HL-60/S4 (cell line): ENCODE results near the gene CALML5.

Experiments used
- in situ Hi-C: fragments of 300-500 bp; cut with MboI; formaldehyde crosslinking; loops from 2 replicates; pipeline ENCODE4 v1.14.3; 2022; ENCODE audit warnings: low sequenced_read_pairs

The CALML5 gene

DNA sequence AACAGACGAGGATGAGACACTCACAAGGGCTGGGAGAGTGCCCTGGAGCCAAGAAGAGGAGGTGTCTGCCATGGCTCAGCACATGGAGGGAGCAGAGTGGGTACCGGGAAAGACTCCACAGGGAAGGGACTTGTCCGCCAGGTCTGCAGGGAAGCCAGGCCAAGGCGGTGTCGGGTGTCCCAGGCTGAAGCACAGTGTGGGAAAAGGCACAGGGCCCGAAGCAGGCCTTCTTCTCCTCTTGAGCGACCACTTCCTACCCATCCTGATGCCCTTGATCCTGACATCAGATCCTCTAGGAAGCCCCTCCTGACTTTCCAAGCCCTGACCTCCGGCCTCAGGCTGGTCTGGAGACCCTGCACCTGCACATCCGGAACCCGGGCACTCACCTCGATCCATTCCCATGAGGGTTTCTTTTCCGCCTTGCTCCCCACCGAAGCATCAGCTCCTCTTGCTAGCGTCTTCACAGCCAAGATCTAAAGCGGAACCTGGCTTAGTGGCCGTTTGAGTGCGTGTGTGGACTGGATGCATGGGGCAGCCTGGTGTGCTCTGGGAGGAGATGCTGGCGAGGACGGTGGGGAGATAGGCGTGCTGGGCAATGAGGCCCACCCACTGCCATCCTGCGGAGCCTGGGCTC, 33.8 kb upstream of the CALML5 start:
- in situ Hi-C loops, result no loop called here

DNA sequence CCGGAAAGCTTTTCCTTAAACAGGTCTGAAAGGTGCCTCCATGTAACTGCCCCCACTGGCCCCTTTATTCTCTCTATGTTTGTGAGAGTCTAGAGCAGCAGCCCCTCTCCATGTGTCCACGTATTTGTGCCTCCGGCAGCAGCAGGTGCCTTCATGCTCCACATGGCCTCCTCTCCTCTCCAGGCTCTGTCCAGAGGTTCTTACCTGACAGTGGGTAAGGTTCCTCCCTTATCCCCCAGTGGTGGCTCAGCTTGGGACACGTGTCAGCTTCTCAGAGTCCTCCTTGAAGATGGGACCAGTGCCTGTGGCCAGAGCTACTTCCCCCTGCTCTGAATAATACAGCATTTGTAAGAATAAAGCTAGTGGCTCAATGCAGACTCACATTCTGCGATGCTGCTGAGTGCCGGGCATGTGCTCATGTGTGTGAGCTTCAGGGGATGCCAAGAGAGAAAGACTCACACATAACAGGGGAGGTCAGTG, 33.3 kb upstream of the CALML5 start:
- in situ Hi-C loops, result no loop called here

DNA sequence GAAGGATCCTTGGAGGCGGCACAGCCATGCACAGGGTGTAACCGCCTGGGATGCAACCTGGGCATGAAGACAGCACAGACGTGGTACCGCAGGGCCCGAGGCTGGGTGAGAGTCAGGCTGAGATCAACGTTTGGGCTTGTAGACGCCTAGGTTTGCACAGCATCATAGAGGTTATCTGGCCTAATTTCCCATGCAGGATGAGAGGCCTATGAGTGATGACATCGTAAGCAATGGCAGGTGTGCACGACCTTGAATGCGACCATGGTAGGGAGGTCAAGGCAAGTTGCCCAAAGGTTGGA, 32.9 kb upstream of the CALML5 start:
- in situ Hi-C loops, result no loop called here

DNA sequence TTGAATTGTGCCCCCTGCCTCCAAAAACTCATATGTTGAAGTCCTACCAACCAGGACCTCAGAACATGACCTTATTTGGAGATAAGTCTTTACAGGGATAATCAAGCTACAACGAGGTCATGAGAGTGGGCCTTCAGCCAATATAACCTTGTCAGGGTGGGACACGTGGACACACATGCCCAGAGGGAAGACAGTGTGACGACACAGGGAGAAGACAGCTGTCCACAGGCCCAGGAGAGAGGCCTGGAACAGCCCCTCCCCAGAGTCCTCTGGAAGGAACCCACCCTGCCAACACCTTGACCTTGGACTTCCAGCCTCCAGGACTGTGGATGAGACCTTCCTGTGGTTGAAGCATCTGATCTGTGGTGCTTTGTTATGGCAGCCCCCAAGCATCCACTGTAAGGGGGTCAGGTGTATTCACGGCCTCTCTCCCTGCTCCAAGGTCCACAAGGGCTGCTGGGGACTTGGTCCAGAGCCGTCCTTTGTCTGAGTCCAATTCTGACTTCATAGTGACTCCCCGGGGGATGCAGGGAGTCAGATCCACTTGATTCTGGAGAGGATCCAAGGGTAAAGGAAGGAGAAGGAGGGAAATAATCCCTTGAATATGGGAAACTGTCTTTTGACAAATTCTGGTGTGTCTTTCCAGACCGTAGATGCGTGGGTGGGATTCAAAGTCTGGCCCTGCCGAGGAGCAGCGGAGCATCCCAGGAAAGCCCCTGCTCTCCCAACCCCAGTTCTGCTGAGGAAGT, 32.4 kb upstream of the CALML5 start:
- in situ Hi-C loops, result no loop called here

DNA sequence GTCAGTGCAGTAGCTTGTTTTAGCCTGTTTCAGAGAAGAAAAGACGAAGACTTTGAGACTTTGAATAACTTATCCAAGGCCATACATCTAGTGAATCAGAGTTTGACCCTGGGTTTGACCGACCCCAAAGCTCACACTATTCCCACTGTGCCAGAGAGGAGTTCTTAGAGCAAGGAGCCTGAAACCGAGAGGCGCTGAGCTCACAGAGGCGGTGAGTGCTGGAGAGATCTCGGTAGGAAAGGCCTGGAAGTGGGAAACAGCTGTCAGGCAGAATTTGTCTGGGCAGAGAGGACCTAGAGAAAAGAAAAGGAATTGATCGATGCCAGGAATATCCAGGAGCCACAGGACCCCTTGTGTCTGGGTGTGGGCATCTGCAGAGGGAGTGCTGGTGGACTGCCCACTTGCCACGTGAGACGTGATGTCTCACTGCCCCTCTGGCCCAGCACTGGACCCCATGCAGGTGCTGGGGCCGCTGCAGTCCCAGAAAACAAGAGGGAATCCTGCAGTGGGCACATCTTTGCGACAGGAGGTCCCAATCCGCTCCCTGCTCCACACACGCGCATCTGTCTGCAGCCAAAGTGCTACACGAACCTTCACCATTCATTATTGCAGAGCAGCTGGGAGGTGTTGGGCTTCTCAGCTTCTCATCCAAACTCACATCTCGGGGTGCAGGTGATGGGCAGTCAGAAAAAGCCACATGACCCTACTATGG, 31.6 kb upstream of the CALML5 start:
- in situ Hi-C loops, result no loop called here

DNA sequence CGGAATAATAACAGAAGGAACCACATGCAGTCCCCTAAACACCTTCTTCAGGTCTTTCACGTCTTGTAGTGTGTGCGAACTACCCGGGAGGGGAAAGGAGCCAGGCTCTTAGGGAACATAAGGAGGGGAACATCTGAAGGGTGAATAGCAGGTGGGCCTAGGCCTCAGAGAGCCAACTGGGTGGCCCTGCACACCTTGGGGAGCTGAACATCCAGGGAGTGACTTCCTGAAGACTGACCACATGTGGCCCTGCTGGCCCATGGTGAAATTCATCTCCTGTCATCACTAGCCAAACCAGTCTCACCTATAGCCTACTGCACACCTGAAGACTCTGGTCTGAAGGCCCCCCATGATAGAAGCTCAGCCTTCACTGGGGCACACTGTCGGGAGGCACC, 31.0 kb upstream of the CALML5 start:
- in situ Hi-C loops, result no loop called here

DNA sequence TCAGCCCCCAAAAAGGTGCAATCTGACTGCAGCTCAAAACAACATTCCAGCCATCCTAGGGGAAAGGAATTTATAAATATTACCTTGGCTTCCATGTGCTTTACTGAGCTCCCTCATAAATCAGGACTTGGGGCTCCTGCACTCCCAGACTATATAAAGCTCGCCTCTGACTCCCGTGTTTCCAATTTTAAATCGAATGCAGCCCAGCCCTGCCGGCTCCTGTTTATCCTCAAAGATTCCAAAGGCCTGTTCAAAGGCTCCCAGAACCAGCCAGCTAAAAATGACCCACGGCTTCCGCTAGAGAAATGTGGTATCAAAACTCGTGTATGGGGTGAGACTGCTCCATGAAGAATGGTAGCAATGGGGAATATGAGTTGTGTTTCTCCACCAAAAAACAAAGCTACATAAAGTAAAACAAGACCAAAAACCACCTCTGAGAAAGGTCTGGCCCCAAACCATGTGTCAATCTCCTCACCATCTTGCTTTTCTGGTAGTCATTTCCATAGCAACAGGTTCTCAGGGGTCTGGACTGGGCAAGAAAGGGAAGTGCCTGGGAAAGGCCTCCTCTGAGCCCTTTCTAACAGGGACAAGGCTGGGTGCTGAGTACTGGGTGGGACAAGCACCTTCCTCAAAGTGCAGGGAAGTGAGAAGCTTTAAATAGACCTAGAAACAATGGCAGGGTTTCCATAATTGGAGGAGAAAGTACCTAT, 30.5 kb upstream of the CALML5 start:
- in situ Hi-C loops, result no loop called here

DNA sequence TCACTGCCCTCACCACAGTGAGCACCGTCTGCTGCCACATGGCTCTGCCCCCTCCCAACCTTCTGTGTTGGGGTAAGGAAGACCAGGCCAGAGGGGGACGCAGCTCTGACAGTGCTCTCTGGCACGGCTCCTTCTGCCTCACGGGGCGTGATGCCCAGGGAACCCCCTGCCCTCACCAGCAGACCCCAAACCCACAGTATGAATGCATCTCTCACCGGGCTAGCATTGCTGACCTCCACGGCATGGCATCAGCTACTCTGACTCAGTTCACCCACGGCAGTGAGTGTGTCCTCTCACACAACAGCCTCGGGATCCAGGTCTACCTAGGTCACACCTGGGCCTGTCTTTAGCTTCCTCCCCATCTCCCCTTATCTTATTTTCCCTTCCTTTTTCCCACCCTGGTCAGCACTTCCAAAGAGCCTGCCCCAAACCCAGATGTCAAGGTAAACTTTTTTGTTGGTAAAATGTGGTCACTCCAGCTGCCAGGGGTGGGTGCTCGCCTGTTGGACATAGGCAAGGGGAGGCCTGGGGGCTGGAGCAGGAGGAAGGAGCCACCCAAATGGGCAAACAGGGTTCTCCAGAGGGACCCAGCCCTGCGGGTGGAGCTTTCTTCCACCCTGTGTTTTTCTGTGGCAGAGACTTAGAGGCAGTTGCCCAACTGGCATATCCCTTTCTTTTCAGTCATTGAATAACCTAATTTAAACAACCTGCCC, 29.8 kb upstream of the CALML5 start:
- in situ Hi-C loops, result no loop called here

DNA sequence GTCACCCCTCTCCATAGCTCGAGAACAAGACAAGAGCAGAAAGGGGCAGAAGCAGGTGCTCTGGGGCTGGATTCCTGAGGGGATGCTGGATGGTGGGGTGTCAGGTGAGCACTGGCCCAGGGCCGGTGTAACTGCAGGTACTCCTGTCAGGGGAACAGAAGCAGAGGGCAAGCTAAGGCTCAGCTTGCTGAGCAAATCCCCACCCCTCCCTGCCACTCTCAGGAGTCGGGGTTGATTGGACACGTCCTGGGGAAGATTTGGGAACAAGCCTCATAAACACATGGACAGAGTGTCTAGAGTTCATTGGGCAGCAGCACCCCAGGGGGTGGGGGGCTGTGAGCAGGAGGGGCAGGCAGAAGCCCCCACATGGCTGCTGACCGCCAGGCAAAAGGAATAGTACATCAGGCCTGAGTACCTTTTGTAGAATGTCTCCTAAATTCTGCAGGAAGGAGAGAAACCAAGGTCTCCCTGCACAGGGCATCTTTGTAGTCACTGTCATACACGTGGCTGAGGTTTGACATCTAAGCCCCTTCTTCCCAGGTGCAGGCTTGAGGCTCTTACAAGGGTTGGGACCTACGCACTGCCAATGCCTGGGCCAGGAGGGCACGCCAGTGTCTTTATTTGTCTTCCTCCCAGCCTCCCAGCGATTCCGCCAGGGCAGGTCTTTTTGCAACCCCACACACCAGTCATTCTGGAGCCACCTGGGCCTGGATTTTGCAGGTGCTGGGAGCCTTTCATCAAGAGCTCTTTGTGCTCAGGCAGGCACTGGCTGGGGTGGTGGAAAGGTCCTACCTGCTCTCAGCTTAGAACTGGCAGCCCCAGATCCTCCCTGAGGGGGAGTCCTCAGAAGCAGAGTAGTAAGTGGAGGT, 28.2 kb upstream of the CALML5 start:
- in situ Hi-C loops, result no loop called here

DNA sequence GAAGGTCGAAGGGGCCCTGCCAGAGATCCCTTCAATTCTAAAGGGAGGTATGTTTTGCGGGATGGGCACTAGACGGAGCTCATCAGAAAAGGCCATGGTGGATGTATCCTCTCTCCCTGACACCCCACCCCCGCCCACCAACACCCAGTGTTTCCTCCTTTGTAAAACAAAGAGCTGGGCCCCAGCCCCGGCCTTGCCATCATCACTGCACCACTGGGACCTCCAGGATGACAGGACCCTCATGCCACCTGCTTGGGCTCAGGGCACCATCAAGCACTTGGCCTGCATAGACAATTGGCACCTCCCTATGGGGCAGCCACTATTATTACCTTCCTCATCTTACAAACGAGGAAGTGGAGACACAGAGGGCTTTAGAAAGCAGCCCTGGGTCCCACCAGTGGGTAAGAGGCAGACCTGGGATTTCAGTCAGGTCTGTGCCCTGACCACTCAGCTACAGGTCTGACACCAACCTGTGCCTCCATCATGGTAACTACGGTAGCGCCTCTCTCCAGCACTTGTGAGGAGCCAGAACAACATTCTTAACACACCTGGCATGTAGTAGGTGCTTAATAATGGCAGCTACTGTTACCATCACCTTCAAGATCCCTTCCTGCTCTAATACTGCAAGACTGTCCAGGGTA, 27.4 kb upstream of the CALML5 start:
- in situ Hi-C loops, result no loop called here

DNA sequence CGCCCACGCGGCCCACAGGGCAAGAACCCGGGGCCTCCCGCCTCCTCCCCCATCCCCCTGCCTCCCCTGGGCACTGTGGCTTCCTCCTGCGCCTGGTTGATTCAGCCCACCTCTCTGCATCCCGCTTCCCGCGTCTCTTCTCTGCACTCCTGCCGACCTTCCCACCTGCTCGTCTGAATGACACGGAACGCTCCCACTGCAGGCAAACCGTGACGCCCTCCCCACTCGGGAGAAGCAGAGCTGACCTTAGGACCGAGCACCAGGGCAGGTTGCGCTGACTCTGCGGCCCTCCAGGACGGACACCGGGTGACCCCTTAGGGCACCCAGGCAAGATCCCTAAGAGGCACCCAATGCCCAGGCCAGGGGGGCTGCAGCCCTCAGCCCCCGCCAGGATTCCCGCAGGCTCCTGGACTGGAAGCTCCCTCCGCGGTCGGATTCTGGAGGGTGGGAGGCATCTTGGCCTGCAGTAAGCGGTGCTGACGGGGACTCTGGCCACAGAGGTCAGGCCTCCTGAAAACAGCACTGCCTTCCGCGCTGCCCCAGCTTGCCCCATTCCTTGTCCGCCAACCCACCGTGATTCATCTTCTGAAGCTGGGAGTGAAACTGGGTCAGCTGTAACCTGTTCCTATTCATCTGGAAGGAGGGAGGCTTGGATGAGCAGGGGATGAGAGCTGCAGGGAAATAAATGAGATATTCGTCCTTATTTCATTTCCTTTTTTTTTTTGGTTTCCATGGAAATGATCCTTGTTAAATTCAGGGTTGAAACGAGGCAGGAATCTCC, 26.4 kb upstream of the CALML5 start:
- in situ Hi-C loops, result no loop called here

DNA sequence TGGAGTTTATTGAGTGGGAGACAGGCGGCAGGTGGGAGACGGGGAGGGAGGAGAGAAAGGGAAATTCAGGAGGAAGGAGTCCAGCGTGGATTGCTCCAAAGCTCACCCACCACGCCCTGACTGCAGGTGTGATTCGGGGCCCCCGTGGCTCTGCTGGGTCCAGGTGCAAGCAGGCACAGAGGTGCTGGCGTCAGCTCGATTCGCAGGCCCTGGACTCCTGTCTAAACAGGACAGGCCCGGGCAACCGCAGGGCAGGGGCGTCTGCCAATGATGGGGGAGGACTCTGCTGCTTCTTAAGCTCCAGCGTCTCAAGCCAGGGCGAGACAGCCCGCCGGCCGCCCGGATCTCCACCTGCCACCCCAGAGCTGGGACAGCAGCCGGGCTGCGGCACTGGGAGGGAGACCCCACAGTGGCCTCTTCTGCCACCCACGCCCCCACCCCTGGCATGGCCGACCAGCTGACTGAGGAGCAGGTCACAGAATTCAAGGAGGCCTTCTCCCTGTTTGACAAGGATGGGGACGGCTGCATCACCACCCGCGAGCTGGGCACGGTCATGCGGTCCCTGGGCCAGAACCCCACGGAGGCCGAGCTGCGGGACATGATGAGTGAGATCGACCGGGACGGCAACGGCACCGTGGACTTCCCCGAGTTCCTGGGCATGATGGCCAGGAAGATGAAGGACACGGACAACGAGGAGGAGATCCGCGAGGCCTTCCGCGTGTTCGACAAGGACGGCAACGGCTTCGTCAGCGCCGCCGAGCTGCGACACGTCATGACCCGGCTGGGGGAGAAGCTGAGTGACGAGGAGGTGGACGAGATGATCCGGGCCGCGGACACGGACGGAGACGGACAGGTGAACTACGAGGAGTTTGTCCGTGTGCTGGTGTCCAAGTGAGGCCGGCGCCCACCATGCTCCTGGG, 25.5 kb upstream of the CALML5 start, which contains the start of gene CALML3:
TSS of gene CALML3 (plus strand) at position 321 of the 920 bp plus-strand sequence. CDS start at position 446, 125 bp downstream.
- in situ Hi-C loops, result no loop called here

DNA sequence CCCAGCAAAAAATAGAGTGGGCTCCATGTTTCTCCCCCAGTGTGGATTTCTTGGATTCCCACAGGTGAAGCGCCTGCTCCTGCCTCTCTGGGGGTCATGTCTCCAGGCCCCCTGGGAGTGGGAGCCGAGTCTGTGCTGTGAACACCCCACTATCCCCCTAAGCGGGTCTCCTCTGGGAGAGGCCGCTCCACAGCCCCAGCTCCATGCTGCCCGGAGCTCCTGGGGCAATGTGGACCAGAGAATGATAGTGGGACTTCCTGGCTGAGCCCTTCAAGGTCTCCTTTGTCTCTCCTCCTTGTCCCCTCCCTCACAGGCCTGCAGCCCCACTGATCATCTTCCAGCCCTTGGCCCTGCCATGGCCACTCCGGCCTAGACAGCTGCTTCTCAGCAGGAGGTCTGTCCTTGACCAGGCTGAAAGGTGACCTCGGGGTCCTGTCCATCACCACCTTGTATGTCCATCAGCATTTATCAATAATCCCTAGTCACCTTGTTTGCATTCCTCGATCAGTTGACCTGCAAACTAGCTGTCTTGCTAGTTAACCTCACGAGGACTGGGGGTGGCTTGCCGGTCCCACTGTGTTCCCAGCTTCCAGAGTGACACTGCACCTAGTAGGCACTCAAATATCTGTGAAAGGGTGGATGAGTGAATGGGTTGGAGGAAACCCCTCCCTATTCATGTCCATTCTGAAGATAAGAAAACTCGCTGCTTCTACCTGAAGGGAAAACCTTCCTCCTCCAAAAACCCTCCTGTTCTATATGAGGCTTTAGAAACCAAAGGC, 24.6 kb upstream of the CALML5 start:
- in situ Hi-C loops, result no loop called here

DNA sequence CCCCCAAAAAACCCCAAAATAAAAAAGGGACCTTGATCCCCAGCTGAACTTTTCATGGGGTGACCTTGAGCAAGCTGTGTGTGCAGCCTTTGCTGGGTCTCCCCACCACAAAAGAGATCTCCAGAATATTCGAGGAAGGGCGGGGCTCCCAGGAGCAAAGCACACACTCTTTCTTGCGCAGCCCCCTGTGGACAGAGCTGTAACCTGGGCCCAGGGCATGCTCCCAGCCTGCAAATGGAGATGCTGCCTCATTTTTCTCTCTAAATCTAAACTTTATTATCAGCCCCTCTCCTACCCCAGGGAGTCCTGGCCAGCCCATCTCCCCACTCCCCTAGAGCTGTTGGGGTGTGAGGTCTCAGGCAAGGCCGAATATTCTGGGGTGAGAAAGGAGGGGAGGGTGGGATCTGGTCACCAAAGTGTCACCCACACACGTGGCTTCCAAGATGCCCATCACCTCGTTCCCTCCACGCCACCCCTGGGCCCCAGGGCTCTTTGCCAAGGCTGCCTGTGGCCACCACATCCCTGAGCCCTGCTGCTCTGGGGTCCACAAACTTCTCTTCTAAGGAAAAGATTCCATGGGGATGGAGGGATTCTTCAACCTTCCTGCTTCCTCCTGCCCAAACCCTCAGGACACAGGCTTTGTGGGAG, 23.7 kb upstream of the CALML5 start:
- in situ Hi-C loops, result no loop called here

DNA sequence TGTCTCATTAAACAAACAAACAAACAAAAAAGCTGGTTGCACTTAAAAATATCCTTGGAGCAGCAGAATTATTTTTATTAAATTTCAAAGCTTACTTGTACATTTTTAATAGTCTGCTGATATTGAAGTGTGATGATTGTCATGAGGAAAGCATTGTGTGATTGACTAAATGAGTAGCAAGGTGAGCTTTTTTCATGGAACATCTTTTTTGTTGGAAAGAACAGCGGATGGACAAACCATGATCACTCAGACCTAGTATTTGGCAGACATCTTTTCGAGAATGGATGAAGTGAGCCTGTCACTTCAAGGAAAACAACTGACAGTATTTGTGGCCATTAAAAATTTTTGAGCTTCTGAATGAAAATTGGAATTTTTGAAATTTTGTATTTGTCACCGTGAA, 19.7 kb upstream of the CALML5 start:
- in situ Hi-C loops, result no loop called here

DNA sequence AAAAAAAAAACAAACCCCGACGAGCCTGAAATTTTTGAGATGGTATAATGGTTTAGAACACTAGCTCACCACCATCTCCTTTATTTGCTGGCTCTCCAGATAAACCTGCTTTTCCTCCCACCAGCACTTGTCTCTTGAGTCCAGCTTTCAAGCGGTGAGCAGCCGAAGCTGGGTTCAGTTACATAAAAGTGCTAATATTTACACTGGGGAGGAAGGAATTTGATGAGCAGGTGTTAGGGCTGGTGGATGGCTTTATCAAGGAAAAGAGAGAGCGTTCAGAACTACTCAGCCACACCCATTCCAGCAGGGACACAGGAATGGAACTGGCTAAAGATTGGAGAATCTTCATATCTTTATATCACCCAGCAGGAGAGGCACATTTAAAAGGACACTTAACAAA, 18.8 kb upstream of the CALML5 start:
- in situ Hi-C loops, result no loop called here
